Measurements from ENCODE around the gene ALAS1. TPM values are rescaled to one million over a fixed set of nuclear protein-coding genes. Genes with fewer than 3 reads are reported as not detected.

Gene ALAS1
- total RNA-seq, 2 donors from 2014 or later = 13.5 to 63.6 TPM

DNA sequence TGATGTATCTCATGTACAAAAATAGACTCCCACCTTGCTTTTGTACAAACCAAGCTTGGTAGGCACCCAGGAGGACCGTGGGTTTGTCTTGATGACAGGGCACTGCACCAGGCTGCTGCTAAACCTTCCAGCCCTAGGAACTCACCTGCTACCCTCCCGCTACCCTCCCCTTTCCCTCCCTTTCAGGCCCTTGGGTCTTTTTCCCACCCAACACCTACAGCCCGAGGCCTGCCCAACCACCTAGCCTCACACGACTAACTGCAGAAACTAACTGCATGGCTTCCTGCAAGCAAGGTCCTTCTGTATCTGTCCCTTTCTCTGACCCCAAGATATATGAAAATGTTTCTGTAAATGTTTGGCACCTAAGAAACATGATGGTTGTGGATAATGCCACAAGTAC, 58.7 kb downstream of the ALAS1 start:
- ATAC-seq (no peak), DNase-seq (no peak)
- intact Hi-C loops (cut with DNase I) = no loop called here
- Histone ChIP-seq H3K4me3 (no peak overlapping the region), H3K36me3 (replicated peaks in 1 of 2; ENCODE audit: insufficient read depth in 1 of 2, low read depth in 2 of 2) (peaks cover 13 to 53% of the 10 kb centered on the region in 2 donors), H3K4me1 (no peaks in the 10 kb centered on the region), H3K27ac (no peak overlapping the region), H3K27me3 (no peaks in the 10 kb centered on the region), H3K9me3 (no peaks in the 10 kb centered on the region)
- no peak for TF ChIP-seq POLR2A (IDR thresholded peaks at IDR 0.05)
- no peak for TF ChIP-seq CTCF (IDR thresholded peaks at IDR 0.05)
- WGBS, 2 donors = 81 to 89% methylated on average over 4 of the region's 4 CpGs

GRCh38 chr3:52257911-52258310, 60.0 kb downstream of the ALAS1 start:
- no peak for TF ChIP-seq CTCF (IDR thresholded peaks at IDR 0.05)
- TF ChIP-seq POLR2A (IDR thresholded peaks at IDR 0.05) = no peak
- 56 to 74% methylated on average over 4 of the region's 4 CpGs for WGBS, 2 donors
- Histone ChIP-seq H3K4me1 (no peaks in the 10 kb centered on the region), H3K4me3 (no peak overlapping the region), H3K27me3 (no peaks in the 10 kb centered on the region), H3K27ac (no peak overlapping the region), H3K36me3 (replicated peaks in 1 of 2; ENCODE audit: insufficient read depth in 1 of 2, low read depth in 2 of 2) (peaks cover 13 to 51% of the 10 kb centered on the region in 2 donors), H3K9me3 (no peaks in the 10 kb centered on the region)
- intact Hi-C loops (cut with DNase I) = no loop called here
- DNase-seq = no peak
- ATAC-seq = no peak

DNA sequence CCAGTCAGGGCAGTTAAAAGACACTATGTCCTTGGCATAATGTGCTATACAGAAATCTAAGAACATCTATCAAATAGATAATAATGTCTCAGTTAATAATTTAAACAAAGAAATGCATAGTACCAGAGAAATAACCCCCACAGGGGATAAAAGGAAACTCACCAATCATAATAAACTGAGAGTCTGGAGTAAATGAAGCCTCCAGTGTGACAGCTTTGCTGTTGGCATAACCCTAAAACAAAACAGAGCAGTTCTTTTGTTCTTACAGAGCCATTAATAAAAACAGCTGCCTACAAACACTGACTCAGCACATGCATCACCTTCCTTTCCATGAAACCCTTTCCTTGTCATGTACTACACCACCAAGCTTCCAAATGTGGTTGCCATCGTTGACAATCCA, 61.1 kb downstream of the ALAS1 start:
- no peak for DNase-seq
- H3K4me3 ChIP-seq = no peak overlapping the region
- 38 to 52% methylated on average over 1 of the region's 1 CpG for WGBS, 2 donors
- H3K4me1 ChIP-seq = no peaks in the 10 kb centered on the region
- intact Hi-C loops (cut with DNase I) = no loop called here
- peaks cover 13 to 46% of the 10 kb centered on the region in 2 donors for H3K36me3 ChIP-seq (replicated peaks in 1 of 2; ENCODE audit: insufficient read depth in 1 of 2, low read depth in 2 of 2)
- no peak for ATAC-seq
- no peak overlapping the region for H3K27ac ChIP-seq
- H3K27me3 ChIP-seq = no peaks in the 10 kb centered on the region
- no peak for TF ChIP-seq POLR2A (IDR thresholded peaks at IDR 0.05)
- TF ChIP-seq CTCF (IDR thresholded peaks at IDR 0.05) = no peak
- no peaks in the 10 kb centered on the region for H3K9me3 ChIP-seq

- no peaks in the 10 kb centered on the region for H3K4me1 ChIP-seq
- ATAC-seq (no peak), DNase-seq (no peak)
- TF ChIP-seq POLR2A (IDR thresholded peaks at IDR 0.05) (no peak), CTCF (IDR thresholded peaks at IDR 0.05) (no peak)
- no peaks in the 10 kb centered on the region for H3K27me3 ChIP-seq
- WGBS, 2 donors = 83 to 86% methylated on average over 4 of the region's 4 CpGs
- intact Hi-C loops (cut with DNase I) = no loop called here
- no peak overlapping the region for H3K4me3 ChIP-seq
- no peaks in the 10 kb centered on the region for H3K9me3 ChIP-seq
- peaks cover 13 to 46% of the 10 kb centered on the region in 2 donors for H3K36me3 ChIP-seq (replicated peaks in 1 of 2; ENCODE audit: insufficient read depth in 1 of 2, low read depth in 2 of 2)
- H3K27ac ChIP-seq = no peak overlapping the region
Measured at GRCh38 chr3:52259448-52259847, 61.5 kb downstream of the ALAS1 start.

DNA sequence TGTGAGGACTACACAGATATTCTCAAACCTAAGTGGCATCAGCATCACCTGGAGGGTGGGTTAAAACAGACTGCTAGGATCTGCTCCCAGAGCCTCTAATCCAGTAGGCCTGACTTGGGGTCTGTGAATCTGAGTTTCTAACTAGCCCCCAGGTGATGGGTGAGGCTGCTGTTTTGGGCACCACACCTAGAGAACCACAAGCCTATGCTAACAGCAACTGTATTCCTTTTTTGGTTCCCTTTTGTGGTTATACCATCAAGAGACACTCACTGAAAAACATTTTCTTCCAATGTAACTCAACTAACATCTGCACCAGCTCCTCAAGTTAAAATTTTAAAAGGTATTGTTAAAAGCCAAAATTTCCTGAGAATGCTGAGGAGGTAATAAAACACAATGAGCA, 64.5 kb downstream of the ALAS1 start:
- no peak for DNase-seq
- peaks cover 5 to 41% of the 10 kb centered on the region in 2 donors for H3K36me3 ChIP-seq (replicated peaks in 1 of 2; ENCODE audit: insufficient read depth in 1 of 2, low read depth in 2 of 2)
- H3K27me3 ChIP-seq = no peaks in the 10 kb centered on the region
- intact Hi-C loops (cut with DNase I) = no loop called here
- H3K9me3 ChIP-seq = no peaks in the 10 kb centered on the region
- ATAC-seq = no peak
- TF ChIP-seq POLR2A (IDR thresholded peaks at IDR 0.05) = no peak
- TF ChIP-seq CTCF (IDR thresholded peaks at IDR 0.05) = no peak
- H3K27ac ChIP-seq = no peak overlapping the region
- peaks cover 3% of the 10 kb centered on the region for H3K4me1 ChIP-seq
- no peak overlapping the region for H3K4me3 ChIP-seq

Other genes with a start within 250 kb of the ALAS1 start
- gene GPR62, start 242.8 kb upstream of the ALAS1 start, total RNA-seq = not detected
- 10 to 100 TPM; 16.6 to 24.7 TPM for gene PCBP4, start 230.7 kb upstream of the ALAS1 start, total RNA-seq
- gene ABHD14B, start 224.1 kb upstream of the ALAS1 start, total RNA-seq = 10 to 100 TPM; 35.9 to 54.5 TPM
- gene ABHD14A, start 223.1 kb upstream of the ALAS1 start, total RNA-seq = 10 to 100 TPM; 15.5 to 16.1 TPM
- gene ACY1, start 214.6 kb upstream of the ALAS1 start, total RNA-seq = 10 to 100 TPM; 31.1 to 40.2 TPM
- 100 to 1,000 TPM; 370 to 792 TPM for gene RPL29, start 202.3 kb upstream of the ALAS1 start, total RNA-seq
- gene DUSP7, start 141.6 kb upstream of the ALAS1 start, total RNA-seq = 1 to 10 TPM; 2.6 to 3.3 TPM
- 1 to 10 TPM in 1 of 2 donors, under 1 TPM in 1; 0.26 to 3.3 TPM for gene POC1A, start 43.7 kb upstream of the ALAS1 start, total RNA-seq
- gene TLR9, start 27.5 kb downstream of the ALAS1 start, total RNA-seq = under 1 TPM in 1 of 2 donors, not detected in 1; 0.26 TPM
- gene TWF2, start 41.0 kb downstream of the ALAS1 start, total RNA-seq = 10 to 100 TPM; 26.7 to 35.8 TPM
- 10 to 100 TPM in 1 of 2 donors, 1 to 10 TPM in 1; 6.9 to 15.3 TPM for gene PPM1M, start 47.6 kb downstream of the ALAS1 start, total RNA-seq
- 10 to 100 TPM; 19.1 to 21.5 TPM for gene WDR82, start 80.5 kb downstream of the ALAS1 start, total RNA-seq
- 10 to 100 TPM in 1 of 2 donors, 1 to 10 TPM in 1; 5.4 to 25.4 TPM for gene GLYCTK, start 89.7 kb downstream of the ALAS1 start, total RNA-seq
- 10 to 100 TPM in 1 of 2 donors, 1 to 10 TPM in 1; 6.0 to 14.8 TPM for gene DNAH1, start 118.2 kb downstream of the ALAS1 start, total RNA-seq
- gene BAP1, start 211.8 kb downstream of the ALAS1 start, total RNA-seq = 10 to 100 TPM; 40.7 to 49.4 TPM
- 1 to 10 TPM; 4.0 to 4.9 TPM for gene PHF7, start 212.5 kb downstream of the ALAS1 start, total RNA-seq
- gene SEMA3G, start 246.9 kb downstream of the ALAS1 start, total RNA-seq = 10 to 100 TPM in 1 of 2 donors, 1 to 10 TPM in 1; 3.9 to 13.2 TPM

Measured in body of pancreas (tissue), 4 donors.